Spleen (tissue), 11 donors: ENCODE measurements around the gene SIK3. TPM values are rescaled to one million over a fixed set of nuclear protein-coding genes. Genes with fewer than 3 reads are reported as not detected.

Experiments
- DNase-seq: peaks from one replicate; pipeline ENCODE4 v3.0.0-alpha.2; 2020
- H3K27ac ChIP-seq, 8 donors: fragments of 200-600 bp; sonication (generic) in 7 of 8; 1 replicate in 4 of 8; 2 replicates in 4 of 8; pipeline versions ENCODE4 v1.5.0 to v1.8.0; 2016 to 2021; ENCODE audit warnings: inconsistent platforms in 4 of 8, mild to moderate bottlenecking in 4 of 8, moderate library complexity in 1 of 8
- H3K27me3 ChIP-seq, 7 donors: fragments of 200-600 bp; sonication (generic) in 6 of 7; replicated peaks in 1 of 7; 1 replicate in 4 of 7; 2 replicates in 3 of 7; pipeline versions ENCODE4 v1.5.0 to v1.8.0; 2016 to 2021; ENCODE audit warnings: inconsistent platforms in 3 of 7, mild to moderate bottlenecking in 1 of 7
- H3K36me3 ChIP-seq, 6 donors: fragments of 200-600 bp; sonication (generic) in 5 of 6; 1 replicate in 4 of 6; 2 replicates in 2 of 6; pipeline versions ENCODE4 v1.5.0 to v1.8.0; 2016 to 2021; ENCODE audit warnings: inconsistent platforms in 2 of 6
- H3K4me1 ChIP-seq, 6 donors: fragments of 200-600 bp; sonication (generic) in 5 of 6; 1 replicate in 3 of 6; 2 replicates in 3 of 6; pipeline versions ENCODE4 v1.5.0 to v1.8.0; 2016 to 2021; ENCODE audit warnings: inconsistent platforms in 3 of 6
- H3K4me3 ChIP-seq, 8 donors: fragments of 200-600 bp; sonication (generic) in 7 of 8; 1 replicate in 4 of 8; 2 replicates in 4 of 8; pipeline versions ENCODE4 v1.5.0 to v1.8.0; 2016 to 2021; ENCODE audit warnings: inconsistent platforms in 4 of 8, mild to moderate bottlenecking in 4 of 8, moderate library complexity in 2 of 8
- H3K9me3 ChIP-seq, 8 donors: fragments of 200-600 bp; sonication (generic) in 7 of 8; 1 replicate in 4 of 8; 2 replicates in 4 of 8; pipeline versions ENCODE4 v1.5.0 to v1.8.0; 2016 to 2021; ENCODE audit warnings: inconsistent platforms in 4 of 8
- POLR2A ChIP-seq, 3 donors: fragments of 450-650 bp; IDR thresholded peaks; one replicate each; pipeline ENCODE4 v1.5.1; 2017; ENCODE audit warnings: antibody characterized with exemption in 3 of 3, mild to moderate bottlenecking in 1 of 3
- POLR2AphosphoS5 ChIP-seq, 3 donors: sonication (generic); formaldehyde crosslinking; IDR thresholded peaks; one replicate each; pipeline ENCODE4 v1.5.1; 2017; ENCODE audit warnings: antibody characterized with exemption in 3 of 3
- WGBS, 5 donors: extraction: QIAGEN DNeasy Blood & Tissue Kit in 3 of 5; methylation state at CpG; one replicate each; pipeline versions ENCODE4 v1.1.5 to v1.1.7; 2013 to 2018; 5-methylcytosine and 5-hydroxymethylcytosine counted together
- intact Hi-C: fragments of 100-400 bp; cut with DNase I; formaldehyde crosslinking; loops from one replicate; pipeline ENCODE4 v1.15.0; 2023; ENCODE audit warnings: low total_unique reads
- polyA plus RNA-seq, 3 donors: library from polyadenylated mRNA; stranded (reverse); fragments of 200-250 nt; gene quantifications; one replicate each; pipeline ENCODE4 v1.2.1, GENCODE V29; 2013
- total RNA-seq, 7 donors: library from RNA; depleted of rRNA in 3 of 7; stranded (reverse); fragments of >200 nt in 3 of 7; fragmentation: NEBNext Ultra II Directional in 4 of 7; extraction: Animal tissue kit (Norgen Biotek cat#: 25700) in 4 of 7; gene quantifications; one replicate each; pipeline versions ENCODE4 v1.1.0 to v1.2.1, GENCODE V29; 2016 to 2021
- TF ChIP-seq, protein P1 (sequence below), 11 experiments: fragments of 200-600 bp in 7 of 11; fragments of 450-650 bp in 4 of 11; sonication (generic) in 4 of 11; IDR thresholded peaks in 8 of 11; conservative IDR thresholded peaks in 3 of 11; 1 replicate in 7 of 11; 2 replicates in 4 of 11; pipeline versions ENCODE4 v1.4.0 to v1.8.0; 2016 to 2021; ENCODE audit warnings: antibody characterized with exemption in 11 of 11, inconsistent platforms in 4 of 11, mild to moderate bottlenecking in 1 of 11
- donor health status: healthy with polysubstance abuse.
- donor health status: DM: no; HTN: no; CAD: no; lungs with moderate emphysema.
- donor health status: DM: no; HTN: no; CAD: no.
- donor health status: Bipolar disorder and iron deficiency.
- donor health status: healthy.
- donor health status: DM: no; HTN: no; CAD: no.
- donor health status: DM: yes; HTN: yes; CAD: no.

The SIK3 gene
- total and polyA plus RNA-seq, 10 donors, result 7.8 to 112 (median 67.6) TPM

DNA sequence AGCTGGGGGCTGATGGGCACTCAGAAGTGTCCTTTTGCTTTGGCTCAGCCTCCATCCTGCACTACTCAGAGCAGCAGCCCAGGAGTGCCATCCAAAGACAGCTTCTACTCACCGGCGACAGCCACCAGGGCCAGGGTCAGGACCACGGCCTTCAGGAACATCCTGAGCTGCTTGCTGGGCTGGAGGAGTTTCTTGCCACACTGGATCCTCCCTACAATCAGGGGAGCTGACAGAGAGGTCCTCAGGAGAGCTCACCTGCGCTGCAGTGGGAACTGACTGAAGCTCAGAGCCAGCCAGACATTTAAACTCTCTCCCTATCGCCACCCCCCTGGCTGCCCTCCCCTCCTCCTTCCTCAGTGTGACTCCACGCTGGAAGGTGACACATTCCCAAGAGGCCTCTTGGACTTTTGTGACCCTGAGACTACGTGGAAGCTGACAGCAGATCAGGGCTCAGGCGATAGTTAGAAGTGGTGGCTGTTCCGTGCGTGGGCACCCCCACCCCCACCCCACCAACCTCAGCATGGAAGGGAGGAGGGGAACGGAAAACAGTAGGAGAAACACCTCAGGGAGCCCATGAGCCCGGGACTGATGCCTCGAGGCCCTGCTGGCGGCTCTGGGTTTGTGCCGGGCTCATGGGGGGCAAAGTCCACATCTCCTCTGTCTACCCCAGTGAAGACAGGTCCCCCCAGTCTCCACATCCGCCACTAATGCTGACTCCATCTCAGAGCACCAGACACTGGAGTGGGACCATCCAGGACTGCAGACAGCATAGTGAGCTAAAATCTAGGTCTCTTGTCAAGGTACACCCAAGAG, 275.0 kb downstream of the SIK3 start, which contains the start of gene APOA4:
Gene APOA4, minus strand, starts transcription at position 274 of the 813 bp plus-strand sequence. Its CDS starts 113 bp downstream, at position 161.
- TF ChIP-seq POLR2A (IDR thresholded peaks at IDR 0.05), result no peak
- TF ChIP-seq, protein P1, sequence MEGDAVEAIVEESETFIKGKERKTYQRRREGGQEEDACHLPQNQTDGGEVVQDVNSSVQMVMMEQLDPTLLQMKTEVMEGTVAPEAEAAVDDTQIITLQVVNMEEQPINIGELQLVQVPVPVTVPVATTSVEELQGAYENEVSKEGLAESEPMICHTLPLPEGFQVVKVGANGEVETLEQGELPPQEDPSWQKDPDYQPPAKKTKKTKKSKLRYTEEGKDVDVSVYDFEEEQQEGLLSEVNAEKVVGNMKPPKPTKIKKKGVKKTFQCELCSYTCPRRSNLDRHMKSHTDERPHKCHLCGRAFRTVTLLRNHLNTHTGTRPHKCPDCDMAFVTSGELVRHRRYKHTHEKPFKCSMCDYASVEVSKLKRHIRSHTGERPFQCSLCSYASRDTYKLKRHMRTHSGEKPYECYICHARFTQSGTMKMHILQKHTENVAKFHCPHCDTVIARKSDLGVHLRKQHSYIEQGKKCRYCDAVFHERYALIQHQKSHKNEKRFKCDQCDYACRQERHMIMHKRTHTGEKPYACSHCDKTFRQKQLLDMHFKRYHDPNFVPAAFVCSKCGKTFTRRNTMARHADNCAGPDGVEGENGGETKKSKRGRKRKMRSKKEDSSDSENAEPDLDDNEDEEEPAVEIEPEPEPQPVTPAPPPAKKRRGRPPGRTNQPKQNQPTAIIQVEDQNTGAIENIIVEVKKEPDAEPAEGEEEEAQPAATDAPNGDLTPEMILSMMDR (IDR thresholded peaks at IDR 0.05 in 8 of 11, conservative IDR thresholded peaks at IDR 0.05 in 3 of 11), result no peak
- no peak for TF ChIP-seq POLR2AphosphoS5 (IDR thresholded peaks at IDR 0.05)
- DNase-seq, result no peak
- H3K27ac ChIP-seq, result no peak within 1 kb of the TSS
- no peaks in the 10 kb centered on the region for H3K4me1 ChIP-seq
- 79 to 88% (median 82%) methylated on average over 13 to 16 of the region's 16 CpGs for WGBS, 5 donors
- no peaks in the 10 kb centered on the region for H3K36me3 ChIP-seq
- intact Hi-C loops, result no loop called here
- no peaks in the 10 kb centered on the region for H3K27me3 ChIP-seq
- H3K4me3 ChIP-seq, result no peak within 1 kb of the TSS
- H3K9me3 ChIP-seq, result no peaks in the 10 kb centered on the region

DNA sequence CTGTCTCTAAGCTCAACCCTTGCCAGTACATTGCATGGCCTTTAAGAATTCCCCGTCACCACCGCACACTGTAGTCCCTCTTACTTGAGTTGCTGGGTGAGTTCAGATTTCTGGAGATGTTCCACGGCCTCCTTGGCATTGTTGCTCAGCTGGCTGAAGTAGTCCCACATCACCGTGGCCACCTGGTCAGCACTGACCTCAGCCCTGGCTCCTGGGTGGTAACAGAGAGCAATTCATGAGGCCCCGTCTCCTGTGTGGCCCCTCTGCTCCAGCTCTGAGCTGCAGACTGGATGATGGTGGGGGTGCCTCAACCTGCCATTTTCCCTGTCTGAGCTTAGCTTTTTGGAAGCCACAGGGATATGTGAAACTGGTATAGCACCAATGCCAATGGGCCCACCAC, 275.7 kb downstream of the SIK3 start:
- Histone ChIP-seq H3K9me3 (no peaks in the 10 kb centered on the region), H3K27me3 (no peaks in the 10 kb centered on the region), H3K4me1 (no peaks in the 10 kb centered on the region), H3K4me3 (no peak overlapping the region), H3K27ac (no peak overlapping the region), H3K36me3 (no peaks in the 10 kb centered on the region)
- no peak for DNase-seq
- intact Hi-C loops, result no loop called here
- WGBS, 5 donors, result 69 to 80% (median 72%) methylated on average over 5 of the region's 5 CpGs
- TF ChIP-seq POLR2AphosphoS5 (IDR thresholded peaks at IDR 0.05), result no peak
- TF ChIP-seq POLR2A (IDR thresholded peaks at IDR 0.05), result no peak
- TF ChIP-seq, protein P1 (IDR thresholded peaks at IDR 0.05 in 8 of 11, conservative IDR thresholded peaks at IDR 0.05 in 3 of 11), result no peak

DNA sequence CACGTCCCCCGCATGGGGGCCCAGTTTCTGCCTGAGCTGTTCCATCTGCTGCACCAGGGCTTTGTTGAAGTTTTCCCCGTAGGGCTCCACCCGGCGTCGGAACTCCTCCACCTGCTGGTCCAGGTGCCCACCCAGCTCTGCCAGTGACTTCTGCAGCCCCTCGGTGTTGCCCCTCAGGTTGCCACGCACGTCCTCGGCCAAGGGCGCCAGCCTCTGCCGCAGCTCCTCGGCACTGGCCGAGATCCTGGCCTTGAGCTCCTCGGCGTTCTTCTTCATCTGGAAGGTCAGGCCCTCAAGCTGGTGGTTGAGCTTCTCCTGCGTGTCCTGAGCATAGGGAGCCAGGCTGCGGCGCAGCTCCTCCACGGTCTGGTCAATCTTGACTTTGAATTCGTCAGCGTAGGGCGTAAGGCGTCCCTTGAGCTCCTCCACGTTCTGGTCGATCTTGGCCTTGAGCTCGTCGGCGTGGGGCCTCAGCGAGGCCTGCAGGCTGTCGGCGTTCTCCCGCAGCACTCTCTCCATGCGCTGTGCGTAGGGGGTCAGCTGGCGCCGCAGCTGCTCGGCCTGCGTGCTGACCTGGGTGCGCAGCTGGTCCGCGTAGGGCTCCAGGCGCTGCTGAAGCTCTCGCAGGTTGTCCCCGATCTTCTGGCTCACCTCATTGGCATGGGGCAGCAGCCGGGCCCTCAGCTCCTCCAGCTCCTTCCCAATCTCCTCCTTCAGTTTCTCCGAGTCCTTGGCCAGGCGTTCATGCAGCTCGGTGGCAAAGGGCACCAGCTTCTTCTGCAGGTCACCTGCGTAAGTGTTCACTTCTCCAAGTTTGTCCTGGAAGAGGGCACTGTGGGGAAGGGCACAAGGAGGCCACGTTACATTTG, 276.9 kb downstream of the SIK3 start:
- WGBS, 5 donors, result 92 to 95% (median 93%) methylated on average over 45 to 51 of the region's 51 CpGs

More for the DNA sequence above, 276.9 kb downstream of the SIK3 start:
- no peaks in the 10 kb centered on the region for H3K36me3 ChIP-seq
- H3K9me3 ChIP-seq, result no peaks in the 10 kb centered on the region
- no peak for DNase-seq
- H3K4me3 ChIP-seq, result no peak overlapping the region
- TF ChIP-seq, protein P1 (IDR thresholded peaks at IDR 0.05 in 8 of 11, conservative IDR thresholded peaks at IDR 0.05 in 3 of 11), result no peak
- no peak for TF ChIP-seq POLR2A (IDR thresholded peaks at IDR 0.05)
- no peak for TF ChIP-seq POLR2AphosphoS5 (IDR thresholded peaks at IDR 0.05)
- no peak overlapping the region for H3K27ac ChIP-seq
- intact Hi-C loops, result no loop called here
- no peaks in the 10 kb centered on the region for H3K27me3 ChIP-seq
- H3K4me1 ChIP-seq, result no peaks in the 10 kb centered on the region
